ENCODE data around the gene GNG7.
"Not testable (repeated sequence)": the region's sequence is repeated elsewhere in the genome, so short reads cannot be mapped to it uniquely, and the experiment has no call there.

Gene GNG7

DNA sequence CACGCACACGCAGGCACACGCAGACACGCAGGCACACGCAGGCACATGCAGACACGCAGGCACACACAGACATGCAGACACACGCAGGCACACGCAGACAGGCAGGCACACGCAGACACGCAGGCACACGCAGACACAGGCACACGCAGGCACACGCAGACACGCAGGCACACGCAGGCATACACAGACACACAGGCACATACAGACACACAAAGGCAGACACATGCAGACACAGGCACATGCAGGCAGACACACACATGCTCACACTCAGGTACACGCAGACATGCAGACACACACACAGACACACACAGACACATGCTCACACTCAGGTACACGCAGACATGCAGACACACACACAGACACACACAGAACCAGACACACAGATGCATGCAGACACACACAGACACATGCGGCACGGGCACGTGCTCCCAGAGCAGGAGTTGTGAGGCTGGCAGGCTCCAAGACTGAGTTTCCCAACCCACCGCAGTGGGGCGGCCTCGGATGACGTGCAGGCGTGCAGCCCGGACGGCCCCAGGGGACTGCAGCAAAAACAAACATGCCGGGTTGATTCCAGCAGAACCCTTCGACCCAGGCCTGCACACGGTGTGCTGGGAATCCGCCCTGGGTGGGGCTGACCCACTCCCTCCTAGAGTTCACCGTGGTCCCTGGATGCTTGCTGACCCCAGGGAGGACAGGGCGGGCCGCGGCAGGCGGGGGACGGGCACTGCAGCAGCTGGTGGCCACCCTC, 126.6 kb downstream of the GNG7 start:
- no peak for DNase-seq (ENCODE audit: low read depth in 2 of 2)

DNA sequence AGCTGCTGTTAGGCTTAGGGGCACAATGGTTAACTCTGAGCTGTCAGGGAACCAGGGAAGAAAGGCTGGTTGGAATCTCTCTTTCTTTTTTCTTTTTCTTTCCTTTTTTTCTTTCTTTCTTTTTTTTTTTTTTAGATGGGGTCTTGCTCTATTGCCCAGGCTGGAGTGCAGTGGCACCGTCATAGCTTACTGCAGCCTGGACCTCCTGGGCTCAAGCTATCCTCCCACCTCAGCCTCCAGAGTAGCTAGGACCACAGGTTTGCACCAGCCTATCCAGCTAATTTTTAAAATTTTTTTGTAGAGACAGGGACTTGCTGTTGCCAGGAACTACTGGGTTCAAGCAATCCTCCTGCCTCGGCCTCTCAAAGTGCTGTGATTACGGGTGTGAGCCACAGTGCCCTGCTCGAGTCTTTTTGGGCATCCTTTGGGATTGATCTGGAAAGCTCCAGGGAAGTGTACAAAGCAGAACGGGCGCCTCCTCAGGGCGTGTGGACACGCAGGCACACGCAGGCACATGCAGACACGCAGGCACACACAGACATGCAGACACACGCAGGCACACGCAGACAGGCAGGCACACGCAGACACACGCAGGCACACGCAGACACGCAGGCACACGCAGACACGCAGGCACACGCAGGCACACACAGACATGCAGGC, 127.4 kb downstream of the GNG7 start:
- no peak for DNase-seq (ENCODE audit: low read depth in 2 of 2)

DNA sequence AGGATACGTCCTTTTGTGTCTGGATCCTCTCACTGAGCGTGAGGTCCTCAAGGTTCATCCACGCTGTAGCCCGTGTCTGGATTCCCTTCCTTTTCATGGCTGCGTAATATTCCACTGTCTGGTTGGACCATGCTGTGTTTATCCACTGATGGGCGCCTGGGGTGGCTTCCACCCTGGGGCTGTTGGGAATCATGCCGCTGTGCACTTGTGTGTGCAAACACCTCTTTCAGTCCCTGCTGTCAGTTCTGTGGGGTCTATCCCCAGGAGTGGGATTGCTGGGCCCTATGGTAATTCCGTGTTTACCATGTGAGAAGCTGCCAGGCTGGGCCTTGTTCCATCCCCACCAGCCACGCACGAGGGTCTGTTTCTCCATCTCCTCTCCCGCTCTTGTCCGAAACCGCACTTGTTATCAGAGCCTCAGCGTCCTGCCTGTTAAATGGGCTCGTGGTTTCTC, 128.0 kb downstream of the GNG7 start:
- no peak for DNase-seq (ENCODE audit: low read depth in 2 of 2)

DNA sequence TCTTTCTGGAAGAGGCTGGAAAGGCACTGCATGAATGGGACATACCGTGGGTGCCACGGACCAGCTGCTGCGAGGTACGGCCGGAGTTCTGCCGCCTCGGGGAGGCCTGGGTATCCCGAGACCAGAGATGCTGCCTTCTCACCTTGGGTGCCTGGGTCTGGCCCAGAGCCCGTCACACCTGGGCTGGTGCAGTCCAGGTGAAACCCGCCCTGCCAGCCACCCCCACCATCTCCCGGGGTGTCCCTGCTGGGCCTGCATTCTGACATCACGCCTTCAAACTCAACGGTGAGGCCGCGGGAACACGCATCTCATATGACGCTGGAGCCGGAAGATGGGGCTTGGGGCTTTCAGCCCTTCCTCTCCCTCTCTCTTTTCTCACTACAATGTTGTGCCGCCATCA, 128.6 kb downstream of the GNG7 start:
- DNase-seq (ENCODE audit: low read depth in 2 of 2) = no peak

DNA sequence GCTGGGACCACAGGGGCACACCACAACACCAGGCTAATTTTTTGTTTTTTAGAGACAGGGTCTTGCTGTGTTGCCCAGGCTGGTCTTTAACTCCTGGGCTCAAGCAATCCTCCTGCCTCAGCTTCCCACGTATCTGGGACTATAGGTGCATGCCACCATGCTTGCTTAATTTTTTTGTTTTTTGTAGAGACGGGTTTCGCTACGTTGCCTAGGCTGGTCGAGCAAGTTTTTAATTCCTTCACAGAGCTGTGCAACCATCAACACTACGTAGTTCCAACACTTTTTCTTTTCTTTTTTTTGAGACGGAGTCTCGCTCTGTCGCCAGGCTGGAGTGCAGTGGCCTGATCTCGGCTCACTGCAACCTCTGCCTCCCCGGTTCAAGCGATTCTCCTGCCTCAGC, 130.3 kb downstream of the GNG7 start:
- DNase-seq (ENCODE audit: low read depth in 2 of 2) = not testable (repeated sequence)

DNA sequence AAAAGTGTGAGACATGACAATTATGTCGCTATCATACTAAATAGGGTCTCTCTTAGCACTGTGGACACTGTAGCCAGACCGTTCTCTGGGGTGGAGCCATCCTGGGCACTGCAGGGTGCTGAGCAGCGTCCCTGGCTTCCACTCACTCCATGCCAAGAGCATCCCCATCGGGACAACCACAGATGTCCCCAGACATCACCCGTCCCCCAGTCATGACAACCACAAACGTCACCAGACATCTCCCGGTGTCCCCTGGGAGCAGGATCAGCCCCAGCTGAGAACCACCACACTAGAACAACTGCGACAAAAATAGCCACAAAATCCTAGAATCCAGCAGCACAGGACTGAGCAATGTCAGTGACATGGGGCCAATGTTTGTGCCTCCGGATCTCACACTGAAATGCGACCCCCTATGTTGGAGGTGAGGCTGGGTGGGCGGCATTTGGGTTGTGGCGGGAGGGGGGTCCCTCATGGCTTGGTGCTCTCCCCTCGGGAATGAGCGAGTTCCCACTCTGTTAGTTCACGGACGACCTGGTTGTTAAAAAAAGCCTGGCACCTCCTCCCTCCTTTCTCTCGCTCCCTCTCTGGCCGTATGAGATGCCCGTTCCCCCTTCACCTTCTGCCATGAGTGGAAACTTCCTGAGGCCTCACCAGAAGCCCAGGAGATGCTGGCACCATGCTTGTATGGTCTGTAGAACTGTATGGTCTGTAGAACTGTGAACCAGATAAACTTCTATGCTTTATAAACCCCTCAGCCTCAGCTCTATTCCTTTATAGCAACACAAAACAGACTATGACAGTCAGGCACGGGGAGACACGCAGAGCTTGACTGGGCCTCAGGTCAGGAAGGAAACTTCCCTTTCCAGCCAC, 132.7 kb downstream of the GNG7 start:
- DNase-seq (ENCODE audit: low read depth in 2 of 2) = no peak

DNA sequence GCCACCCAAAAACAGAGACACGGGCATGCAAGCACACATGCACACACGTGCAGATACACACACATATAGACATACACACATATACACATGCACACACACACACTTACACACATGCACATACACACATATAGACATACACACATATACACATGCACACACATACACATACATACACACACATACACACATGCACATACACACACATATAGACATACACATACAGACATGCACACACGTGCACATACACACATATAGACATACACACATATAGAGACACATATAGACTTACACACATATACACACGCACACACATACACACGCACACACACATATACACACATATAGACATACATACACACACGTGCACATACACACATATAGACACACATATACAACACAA, 134.5 kb downstream of the GNG7 start:
- no peak for DNase-seq (ENCODE audit: low read depth in 2 of 2)

DNA sequence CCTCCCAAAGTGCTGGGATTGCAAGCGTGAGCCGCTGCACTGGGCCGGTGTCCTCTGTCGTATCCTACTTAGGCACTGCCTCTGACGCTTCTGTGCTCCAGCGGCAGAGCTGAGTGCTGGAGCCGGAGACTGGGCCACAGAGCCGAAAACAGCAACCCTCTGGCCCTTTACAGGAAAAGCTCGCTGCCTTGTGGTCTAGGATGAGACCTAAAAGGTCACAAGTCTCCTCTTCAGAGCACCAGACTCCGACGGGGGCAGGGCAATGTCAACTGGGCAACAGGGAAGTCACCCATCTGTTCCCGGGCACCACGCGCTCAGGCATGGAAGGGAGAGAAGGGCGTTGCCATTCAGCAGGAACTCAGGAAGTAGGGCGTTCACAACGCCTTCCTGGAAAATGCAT, 134.9 kb downstream of the GNG7 start:
- no peak for DNase-seq (ENCODE audit: low read depth in 2 of 2)

DNA sequence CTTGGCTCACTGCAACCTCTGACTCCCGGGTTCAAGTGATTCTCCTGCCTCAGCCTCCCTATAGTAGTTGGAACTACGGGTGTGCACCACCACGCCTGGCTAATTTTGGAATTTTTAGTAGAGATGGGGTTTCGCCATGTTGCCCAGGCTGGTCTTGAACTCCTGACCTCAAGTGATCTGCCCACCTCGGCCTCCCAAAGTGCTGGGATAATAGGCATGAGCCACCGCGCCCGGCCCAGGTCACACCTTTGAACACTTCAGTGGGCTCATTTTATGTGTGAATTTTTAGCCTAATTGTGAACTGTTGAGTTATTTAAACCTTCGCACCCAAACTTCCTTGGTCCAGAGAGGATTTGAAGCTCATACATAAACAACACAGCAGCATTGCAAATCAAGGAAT, 138.9 kb downstream of the GNG7 start:
- not testable (repeated sequence) for DNase-seq (ENCODE audit: low read depth in 2 of 2)

DNA sequence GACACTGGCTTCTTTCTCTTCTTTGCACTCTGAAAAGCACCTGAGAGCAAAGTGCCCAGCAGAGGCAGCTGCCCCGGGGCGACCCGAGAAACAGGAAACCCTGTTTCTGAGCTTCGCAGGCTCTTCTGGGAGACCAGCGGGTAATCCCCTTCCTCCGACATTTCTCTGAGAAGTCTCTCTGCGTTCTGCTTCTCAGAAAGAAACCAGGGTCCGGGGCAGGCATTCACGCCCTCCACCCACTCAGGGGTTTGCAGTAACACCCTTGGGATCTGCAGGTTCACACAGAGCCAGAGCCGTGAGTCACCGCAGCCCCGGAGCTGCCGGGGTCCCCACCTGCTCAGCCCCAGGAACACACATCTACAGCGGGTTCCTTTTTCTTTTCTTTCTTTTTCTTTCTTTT, 140.6 kb downstream of the GNG7 start:
- DNase-seq (ENCODE audit: low read depth in 2 of 2) = peak; percentile 40 to 62

DNA sequence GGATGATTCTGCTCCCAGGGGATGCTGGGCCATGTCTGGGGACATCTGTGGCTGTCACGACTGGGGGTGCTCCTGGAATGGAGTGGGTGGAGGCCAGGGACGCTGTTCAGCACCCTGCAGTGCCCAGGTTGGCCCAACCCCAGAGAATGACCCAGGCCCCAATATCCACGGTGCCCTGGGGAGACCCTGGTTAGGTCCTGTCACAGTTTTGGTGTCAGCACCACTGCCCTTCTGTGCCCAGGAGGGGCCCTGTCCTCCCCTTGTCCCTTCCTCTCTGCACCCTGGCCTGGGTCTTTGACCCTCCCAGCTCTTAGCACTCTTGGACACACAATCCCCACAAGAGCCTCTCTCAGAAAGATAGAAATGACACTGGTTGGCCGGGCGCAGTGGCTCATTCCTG, 141.3 kb downstream of the GNG7 start:
- no peak for DNase-seq (ENCODE audit: low read depth in 2 of 2)

DNA sequence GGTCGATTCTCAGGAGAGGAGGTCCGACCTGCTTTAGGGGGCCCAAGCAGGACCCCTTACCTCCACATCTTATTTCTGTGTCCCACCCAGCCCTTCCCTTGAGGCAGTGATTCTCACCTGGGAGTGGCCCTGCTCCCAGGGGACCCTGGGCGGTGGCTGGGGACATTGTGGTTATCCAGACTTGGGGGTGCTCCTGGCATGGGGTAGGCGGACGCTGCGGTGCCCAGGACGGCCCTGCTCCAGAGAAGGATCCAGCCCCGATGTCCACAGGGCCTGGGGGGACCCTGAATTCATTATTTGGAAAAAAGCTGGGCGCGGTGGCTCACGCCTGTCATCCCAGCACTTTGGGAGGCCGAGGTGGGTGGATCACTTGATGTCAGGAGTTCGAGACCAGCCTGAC, 142.1 kb downstream of the GNG7 start:
- DNase-seq (ENCODE audit: low read depth in 2 of 2) = no peak

DNA sequence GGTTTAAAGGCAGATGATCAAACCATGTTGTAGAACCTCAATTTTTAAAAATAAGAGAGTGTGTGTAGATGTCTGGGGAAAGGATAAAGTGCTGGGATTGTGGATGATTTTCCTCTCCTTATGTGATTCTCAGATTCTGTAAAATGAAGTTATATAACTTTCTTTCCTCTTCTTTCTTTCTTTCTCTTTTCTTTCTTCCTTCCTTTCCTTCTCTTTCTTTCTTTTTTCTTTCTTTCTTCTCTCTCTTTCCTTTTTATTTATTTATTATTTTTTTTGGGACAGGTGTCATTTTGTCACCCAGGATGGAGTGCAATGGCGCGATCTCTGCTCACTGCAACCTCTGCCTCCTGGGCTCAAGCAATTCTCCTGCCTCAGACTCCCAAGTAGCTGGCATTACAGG, 144.0 kb downstream of the GNG7 start:
- DNase-seq (ENCODE audit: low read depth in 2 of 2) = no peak

DNA sequence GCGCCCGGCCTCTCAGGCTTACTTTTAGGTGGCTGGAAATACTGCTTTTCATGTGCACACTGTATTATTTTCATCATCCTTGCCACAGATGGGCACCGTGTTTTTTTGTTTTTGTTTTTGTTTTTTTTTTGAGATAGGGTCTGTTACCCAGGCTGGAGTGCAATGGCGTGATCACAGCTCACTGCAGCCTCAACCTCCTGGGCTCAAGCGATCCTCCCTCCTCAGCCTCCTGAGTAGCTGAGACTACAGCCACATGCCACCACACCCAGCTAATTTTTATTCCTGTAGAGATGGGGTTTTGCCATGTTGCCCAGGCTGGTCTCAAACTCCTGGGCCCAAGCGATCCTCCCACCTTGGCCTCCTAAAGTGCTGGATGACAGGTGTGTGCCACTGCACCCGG, 144.4 kb downstream of the GNG7 start:
- not testable (repeated sequence) for DNase-seq (ENCODE audit: low read depth in 2 of 2)

DNA sequence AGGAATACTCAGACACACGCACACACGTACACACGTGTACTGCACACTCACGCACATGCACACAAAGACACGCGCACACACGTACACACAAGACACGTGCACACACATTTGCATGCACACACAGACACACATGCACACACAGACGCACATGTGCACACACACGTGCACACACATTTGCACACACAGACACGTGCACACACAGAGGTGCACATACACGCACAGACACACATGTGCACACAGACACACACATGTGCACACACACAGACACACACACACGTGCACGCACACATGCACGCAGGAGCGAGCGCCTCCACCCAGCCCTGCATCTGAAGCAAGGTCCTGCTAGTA, 145.4 kb downstream of the GNG7 start:
- no peak for DNase-seq (ENCODE audit: low read depth in 2 of 2)

DNA sequence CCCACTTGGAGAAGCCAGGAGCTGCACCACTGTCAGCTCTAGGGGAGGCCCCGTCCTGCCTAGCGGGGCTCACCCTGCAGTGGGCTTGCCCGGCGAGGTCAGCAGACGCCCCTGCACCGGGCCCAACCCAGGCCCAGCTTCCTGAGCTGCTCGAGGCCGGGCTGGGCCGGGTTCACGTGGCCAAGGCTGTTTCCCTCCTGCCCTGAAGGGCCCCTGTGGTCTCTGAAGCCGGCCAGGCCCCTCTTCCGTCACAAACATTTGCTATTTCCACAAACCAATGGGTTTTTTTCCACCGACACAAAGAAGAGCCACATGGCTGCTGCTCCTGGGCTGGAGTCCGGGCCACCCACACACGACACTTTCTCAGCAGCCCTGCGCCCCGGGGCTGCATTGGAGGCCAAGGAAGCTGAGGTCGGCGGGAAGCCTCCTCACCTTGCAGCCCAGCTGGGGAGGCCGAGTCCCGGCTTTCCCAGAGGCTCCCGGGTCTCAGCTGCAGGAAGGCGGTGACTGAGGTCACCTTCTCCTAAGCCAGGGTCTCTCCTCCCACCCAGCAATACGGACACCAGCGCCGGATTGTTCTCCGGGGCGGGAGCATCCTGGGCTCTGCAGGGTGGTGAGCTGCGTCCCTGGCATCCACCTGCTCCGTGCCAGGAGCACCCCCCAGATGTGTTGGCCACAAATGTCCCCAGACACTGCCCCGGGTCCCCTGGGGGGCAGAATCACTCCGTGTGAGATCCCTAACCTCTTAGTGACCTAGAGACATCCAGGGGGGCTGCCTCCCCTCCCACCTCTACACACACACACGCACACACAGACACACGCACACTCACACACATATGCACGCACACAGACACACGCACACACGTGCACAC, 146.0 kb downstream of the GNG7 start:
- no peak for DNase-seq (ENCODE audit: low read depth in 2 of 2)

DNA sequence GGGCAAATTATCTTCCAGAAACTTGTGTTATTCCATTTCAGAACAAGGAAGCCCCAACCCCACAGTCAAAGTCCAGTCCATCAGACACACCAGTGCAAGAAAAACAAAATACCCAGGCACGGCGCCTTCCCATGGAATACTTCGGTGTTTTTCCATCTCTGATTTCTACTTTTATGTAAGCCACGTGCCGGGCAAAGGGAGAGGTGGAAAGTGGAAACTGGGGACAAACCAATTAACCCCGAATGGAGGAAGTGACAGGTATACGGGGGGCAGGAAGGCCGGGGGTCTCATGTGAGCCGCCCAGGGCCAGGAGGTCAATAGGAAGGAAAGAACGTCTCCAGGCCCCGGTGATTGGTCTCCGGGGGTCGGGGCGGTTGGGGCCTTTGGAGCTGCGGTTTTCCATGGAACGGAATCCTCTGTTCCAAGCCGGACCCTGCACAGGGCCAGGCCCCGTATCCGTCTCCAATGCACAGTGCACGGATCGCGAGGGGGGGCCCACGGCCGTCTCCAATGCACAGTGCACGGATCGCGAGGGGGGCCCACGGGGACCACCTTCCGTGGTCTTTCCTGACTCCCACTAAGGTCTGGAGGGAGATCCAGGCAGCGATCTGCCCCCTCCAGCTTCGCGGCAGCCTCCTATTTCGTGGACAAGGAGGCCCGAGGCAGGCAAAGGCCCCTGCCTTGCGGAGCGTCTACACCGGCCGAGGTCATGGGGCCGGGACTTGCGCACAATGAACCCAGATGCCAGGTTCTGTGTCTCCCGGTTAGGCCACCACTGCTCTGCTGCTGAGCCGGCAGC, 146.9 kb downstream of the GNG7 start:
- no peak for DNase-seq (ENCODE audit: low read depth in 2 of 2)

DNA sequence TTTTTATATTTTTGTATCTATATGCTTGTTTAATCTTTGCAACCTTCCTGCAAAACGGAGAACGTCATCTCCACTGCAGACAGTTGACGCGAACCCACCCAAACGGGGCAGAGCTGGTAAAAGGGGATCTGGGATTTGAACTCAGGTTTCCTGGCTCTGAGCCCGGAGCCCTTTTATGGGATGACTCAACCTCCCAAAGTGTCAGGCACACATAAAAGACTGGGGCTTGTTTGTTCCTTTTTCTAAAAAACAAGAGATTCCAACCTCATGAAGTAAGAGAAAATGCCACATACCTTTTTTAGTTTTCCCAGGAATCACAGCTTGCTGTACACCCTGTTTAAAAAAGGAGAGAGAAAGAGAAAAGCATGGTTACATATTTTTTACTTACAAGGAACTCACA, 147.6 kb downstream of the GNG7 start:
- no peak for DNase-seq (ENCODE audit: low read depth in 2 of 2)

DNA sequence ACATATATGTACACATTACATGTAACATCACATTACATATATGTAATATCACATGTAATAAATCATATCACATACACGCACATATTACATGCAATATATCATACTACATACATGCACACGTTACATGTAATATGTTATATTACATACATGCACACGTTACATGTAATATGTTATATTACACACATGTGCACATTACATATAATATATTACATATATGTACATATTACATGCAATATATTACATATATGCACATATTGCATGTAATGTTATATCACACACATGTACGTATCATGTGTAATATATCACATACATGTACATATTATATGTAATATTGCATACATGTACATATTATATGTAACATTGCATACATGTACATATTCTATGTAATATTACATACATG, 149.0 kb downstream of the GNG7 start:
- no peak for DNase-seq (ENCODE audit: low read depth in 2 of 2)

DNA sequence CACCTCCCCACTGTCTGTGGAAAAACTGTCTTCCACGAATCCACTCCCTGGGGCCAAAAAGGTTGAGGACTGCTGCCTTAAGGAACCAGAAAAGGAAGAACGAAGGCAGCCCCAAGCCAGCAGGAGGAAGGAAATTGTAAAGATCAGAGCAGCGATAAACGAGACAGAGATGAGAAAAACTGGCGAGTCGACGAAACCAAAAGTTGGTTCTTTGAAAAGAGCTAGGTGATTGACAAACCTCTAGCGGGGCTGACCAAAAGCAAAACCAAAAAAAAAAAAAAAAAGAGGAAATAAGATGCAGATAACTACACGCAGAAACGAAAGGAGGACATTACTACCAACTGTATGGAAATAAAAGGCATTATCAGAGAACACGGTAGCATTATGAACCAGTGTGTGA, 149.6 kb downstream of the GNG7 start:
- DNase-seq (ENCODE audit: low read depth in 2 of 2) = peak in 1 of 2 donors; percentile 27

DNA sequence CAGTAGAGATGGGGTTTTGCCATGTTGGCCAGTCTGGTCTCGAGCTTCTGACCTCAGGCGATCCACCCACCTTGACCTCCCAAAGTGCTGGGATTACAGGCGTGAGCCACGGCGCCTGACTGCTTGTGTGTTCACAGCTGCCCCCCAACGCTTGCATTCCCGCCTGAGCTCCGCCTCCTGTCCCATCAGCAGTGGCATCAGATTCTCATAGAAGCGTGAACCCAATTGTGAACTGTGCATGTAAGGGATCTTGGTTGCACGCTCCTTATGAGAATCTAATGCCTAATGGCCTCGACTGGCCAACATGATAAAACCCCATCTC, 150.7 kb downstream of the GNG7 start:
- no peak for DNase-seq (ENCODE audit: low read depth in 2 of 2)

Data from activated CD4-positive, alpha-beta T cell treated with anti-CD3 and anti-CD28 coated beads for 24 hours (primary cell).